Measurements from ENCODE around the gene MIF4GD. TPM values are rescaled to one million over a fixed set of nuclear protein-coding genes. Genes with fewer than 3 reads are reported as not detected.

The MIF4GD gene
- total and polyA plus RNA-seq, 2 experiments from 2014 or later, result 10.7 to 14.4 TPM

GRCh38 chr17:75289115-75289831 is 18.2 kb upstream of the MIF4GD start, which contains the start of gene SLC25A19:
TSS of gene SLC25A19 (minus strand) at chr17:75289433. CDS start at chr17:75286764, 2,669 bp downstream.
- peak; percentile 99 for DNase-seq
- H3K9ac ChIP-seq, result peak within 1 kb of the TSS; percentile 88
- peak within 1 kb of the TSS; percentile 86 for H3K4me3 ChIP-seq
- 1% methylated on average over 50 to 65 of the region's 65 CpGs for WGBS, 2 experiments (ENCODE audit: low coverage in 1 of 2, low lambda C conversion rate in 2 of 2, missing lambda C conversion rate in 2 of 2)
- no peaks in the 10 kb centered on the region for H3K79me2 ChIP-seq (ENCODE audit: insufficient read depth)
- peak within 1 kb of the TSS; percentile 92 for H2AFZ ChIP-seq
- no peaks in the 10 kb centered on the region for H3K27me3 ChIP-seq (replicated peaks; ENCODE audit: insufficient read depth)
- H3K4me1 ChIP-seq (ENCODE audit: insufficient read depth), result no peaks in the 10 kb centered on the region
- H3K9me3 ChIP-seq (ENCODE audit: low read depth), result no peaks in the 10 kb centered on the region
- TF ChIP-seq EZH2phosphoT487 (IDR thresholded peaks at IDR 0.05; ENCODE audit: insufficient read depth, low read depth), result no peak
- TF ChIP-seq EZH2 (IDR thresholded peaks at IDR 0.05; ENCODE audit: insufficient read depth, poor library complexity, severe bottlenecking), result no peak
- in situ Hi-C loops (cut with MboI), result no loop called here
- H3K4me2 ChIP-seq (ENCODE audit: unreplicated experiment), result peak within 1 kb of the TSS; percentile 77
- no peaks in the 10 kb centered on the region for H4K20me1 ChIP-seq (ENCODE audit: insufficient read depth)
- no peaks in the 10 kb centered on the region for H3F3A ChIP-seq (ENCODE audit: insufficient read depth)
- H3K9me2 ChIP-seq (ENCODE audit: insufficient read depth), result no peaks in the 10 kb centered on the region
- H3K27ac ChIP-seq, result peak within 1 kb of the TSS; percentile 91
- no peaks in the 10 kb centered on the region for H3K36me3 ChIP-seq (ENCODE audit: low read depth)

- H3K27me3 ChIP-seq (replicated peaks; ENCODE audit: insufficient read depth), result no peaks in the 10 kb centered on the region
- in situ Hi-C loops (cut with MboI), result no loop called here
Measured at GRCh38 chr17:75288770-75289114, 17.7 kb upstream of the MIF4GD start.

GRCh38 chr17:75288359-75288758 is 17.3 kb upstream of the MIF4GD start:
- Histone ChIP-seq H3K27me3 (replicated peaks; ENCODE audit: insufficient read depth) (no peaks in the 10 kb centered on the region), H3K4me3 (peak overlapping the region; percentile 86)
- WGBS, 2 experiments (ENCODE audit: low coverage in 1 of 2, low lambda C conversion rate in 2 of 2, missing lambda C conversion rate in 2 of 2), result 30% methylated on average over 2 of the region's 2 CpGs

More at GRCh38 chr17:75288770-75289114, 17.7 kb upstream of the MIF4GD start:
- no peak for DNase-seq
- no peaks in the 10 kb centered on the region for H3K4me1 ChIP-seq (ENCODE audit: insufficient read depth)
- no peaks in the 10 kb centered on the region for H4K20me1 ChIP-seq (ENCODE audit: insufficient read depth)
- H3K9ac ChIP-seq, result peak overlapping the region; percentile 88
- H3K36me3 ChIP-seq (ENCODE audit: low read depth), result no peaks in the 10 kb centered on the region
- TF ChIP-seq EZH2phosphoT487 (IDR thresholded peaks at IDR 0.05; ENCODE audit: insufficient read depth, low read depth) (no peak), EZH2 (IDR thresholded peaks at IDR 0.05; ENCODE audit: insufficient read depth, poor library complexity, severe bottlenecking) (no peak)
- peak overlapping the region; percentile 89 for H2AFZ ChIP-seq
- H3K9me2 ChIP-seq (ENCODE audit: insufficient read depth), result no peaks in the 10 kb centered on the region
- H3K79me2 ChIP-seq (ENCODE audit: insufficient read depth), result no peaks in the 10 kb centered on the region
- no peaks in the 10 kb centered on the region for H3K9me3 ChIP-seq (ENCODE audit: low read depth)
- H3K4me3 ChIP-seq, result peak overlapping the region; percentile 86
- H3K4me2 ChIP-seq (ENCODE audit: unreplicated experiment), result peak overlapping the region; percentile 76
- H3K27ac ChIP-seq, result no peak overlapping the region
- no peaks in the 10 kb centered on the region for H3F3A ChIP-seq (ENCODE audit: insufficient read depth)
- 0 to 1% methylated on average over 13 to 14 of the region's 14 CpGs for WGBS, 2 experiments (ENCODE audit: low coverage in 1 of 2, low lambda C conversion rate in 2 of 2, missing lambda C conversion rate in 2 of 2)

GRCh38 chr17:75287221-75287620 is 16.2 kb upstream of the MIF4GD start:
- H4K20me1 ChIP-seq (ENCODE audit: insufficient read depth), result no peaks in the 10 kb centered on the region
- no peaks in the 10 kb centered on the region for H3K79me2 ChIP-seq (ENCODE audit: insufficient read depth)
- no peaks in the 10 kb centered on the region; the same call in 1 of the 2 replicates for H3K36me3 ChIP-seq (ENCODE audit: low read depth)
- no peaks in the 10 kb centered on the region for H3K4me1 ChIP-seq (ENCODE audit: insufficient read depth)
- H3K9ac ChIP-seq, result no peak overlapping the region
- no peaks in the 10 kb centered on the region for H3K27me3 ChIP-seq (replicated peaks; ENCODE audit: insufficient read depth)
- H3K27ac ChIP-seq, result no peak overlapping the region
- no peak overlapping the region for H3K4me3 ChIP-seq
- no peak overlapping the region for H2AFZ ChIP-seq
- H3K4me2 ChIP-seq (ENCODE audit: unreplicated experiment), result no peak overlapping the region
- no peaks in the 10 kb centered on the region for H3F3A ChIP-seq (ENCODE audit: insufficient read depth)
- no peaks in the 10 kb centered on the region for H3K9me3 ChIP-seq (ENCODE audit: low read depth)
- DNase-seq, result no peak
- no peak for TF ChIP-seq EZH2 (IDR thresholded peaks at IDR 0.05; ENCODE audit: insufficient read depth, poor library complexity, severe bottlenecking)
- no peak for TF ChIP-seq EZH2phosphoT487 (IDR thresholded peaks at IDR 0.05; ENCODE audit: insufficient read depth, low read depth)
- H3K9me2 ChIP-seq (ENCODE audit: insufficient read depth), result no peaks in the 10 kb centered on the region
- WGBS, 2 experiments (ENCODE audit: low coverage in 1 of 2, low lambda C conversion rate in 2 of 2, missing lambda C conversion rate in 2 of 2), result 86 to 89% methylated on average over 9 of the region's 9 CpGs
- in situ Hi-C loops (cut with MboI), result no loop called here

More at GRCh38 chr17:75288359-75288758, 17.3 kb upstream of the MIF4GD start:
- in situ Hi-C loops (cut with MboI), result no loop called here
- Histone ChIP-seq H3K79me2 (ENCODE audit: insufficient read depth) (no peaks in the 10 kb centered on the region), H3K27ac (no peak overlapping the region), H3F3A (ENCODE audit: insufficient read depth) (no peaks in the 10 kb centered on the region), H3K4me2 (ENCODE audit: unreplicated experiment) (peak overlapping the region; percentile 76), H3K9ac (peak overlapping the region; percentile 88), H3K9me2 (ENCODE audit: insufficient read depth) (no peaks in the 10 kb centered on the region), H2AFZ (peak overlapping the region; percentile 89), H3K9me3 (ENCODE audit: low read depth) (no peaks in the 10 kb centered on the region), H3K4me1 (ENCODE audit: insufficient read depth) (no peaks in the 10 kb centered on the region), H4K20me1 (ENCODE audit: insufficient read depth) (no peaks in the 10 kb centered on the region), H3K36me3 (ENCODE audit: low read depth) (no peaks in the 10 kb centered on the region)
- DNase-seq, result no peak
- TF ChIP-seq EZH2 (IDR thresholded peaks at IDR 0.05; ENCODE audit: insufficient read depth, poor library complexity, severe bottlenecking) (no peak), EZH2phosphoT487 (IDR thresholded peaks at IDR 0.05; ENCODE audit: insufficient read depth, low read depth) (no peak)

Data from GM23248 (cell line).